HCT116 (cell line): ENCODE results near the gene ZNF213. TPM values are rescaled to one million over a fixed set of nuclear protein-coding genes. Genes with fewer than 3 reads are reported as not detected.
A peak's percentile ranks its signal among the peaks of the same experiment; 100 is the strongest.

Experiments used
- ATAC-seq: fragments of 200-7000 bp; cut with Tn5 transposase; 2 replicates; pipeline ENCODE4 v1.9.1; 2020; ENCODE audit warnings: mild to moderate bottlenecking, moderate library complexity
- BruUV-seq: library from RNA; stranded (reverse); fragments of 400-500 nt; replicated peaks from 2 replicates; lab custom pipeline; 2021; lab: Mats Ljungman, UMichigan
- CTCF ChIA-PET: fragments of 300-600 bp; sonication (Branson Sonifier 250); formaldehyde crosslinking; loops from one replicate; lab custom pipeline; 2021; ENCODE audit warnings: antibody characterized with exemption; lab: Charles Lee
- POLR2A ChIA-PET: fragments of 300-600, 350-600 bp; sonication (Branson Sonifier 250); formaldehyde crosslinking; loops from one replicate; lab custom pipeline; 2021; ENCODE audit warnings: antibody characterized with exemption; lab: Charles Lee
- RAD21 ChIA-PET, 2 experiments: fragments of 300-600 bp; sonication (Branson Sonifier 250); formaldehyde crosslinking; loops; one replicate each; lab custom pipeline; 2023; ENCODE audit warnings: low total read pairs in 2 of 2; ENCODE audit not compliant: uncharacterized antibody in 2 of 2, unreplicated experiment in 2 of 2, low non-redundant PET in 1 of 2; lab: Charles Lee
- DNase-seq: peaks from one replicate; pipeline ENCODE4 v3.0.0-alpha.2; 2010; ENCODE audit warnings: low read depth, low spot score
- H2AFZ ChIP-seq: fragments of 200-600 bp; shearing (Covaris generic), sonication (generic); 2 replicates; pipeline ENCODE4 v1.6.1; 2017; ENCODE audit warnings: low read depth, mixed run types, mixed read lengths, antibody characterized with exemption, low read length; ENCODE audit not compliant: poor library complexity, severe bottlenecking
- H3K27ac ChIP-seq: 2 replicates; pipeline ENCODE4 v1.5.1; 2012; ENCODE audit warnings: low read depth, low read length
- H3K27me3 ChIP-seq: fragments of 200-600 bp; sonication (generic); 2 replicates; pipeline ENCODE4 v1.6.1; 2016; ENCODE audit warnings: mixed run types, low read length, mixed read lengths; ENCODE audit not compliant: insufficient read depth
- H3K36me3 ChIP-seq, 2 experiments: fragments of 200-500 bp in 1 of 2; fragments of 200-600 bp in 1 of 2; sonication (Bioruptor generic) in 1 of 2; sonication (generic) in 1 of 2; 2 replicates each; pipeline versions ENCODE4 v1.5.1 to v1.6.1; 2014 to 2016; ENCODE audit warnings: low read length in 2 of 2, inconsistent platforms in 1 of 2, mixed read lengths in 1 of 2, mixed run types in 1 of 2; ENCODE audit not compliant: insufficient read depth in 2 of 2, control insufficient read depth in 1 of 2
- H3K4me1 ChIP-seq, 2 experiments: fragments of 200-600 bp in 1 of 2; sonication (generic) in 1 of 2; 2 replicates each; pipeline versions ENCODE4 v1.5.1 to v1.6.1; 2012 to 2017; ENCODE audit warnings: low read length in 2 of 2, inconsistent platforms in 1 of 2, mild to moderate bottlenecking in 1 of 2, mixed read lengths in 1 of 2, mixed run types in 1 of 2, moderate library complexity in 1 of 2; ENCODE audit not compliant: insufficient read depth in 2 of 2, control insufficient read depth in 1 of 2
- H3K4me2 ChIP-seq: fragments of 200-600 bp; sonication (generic); 2 replicates; pipeline ENCODE4 v1.6.1; 2017; ENCODE audit warnings: mixed run types, low read length, mixed read lengths
- H3K4me3 ChIP-seq, 2 experiments: fragments of 200-600 bp in 1 of 2; sonication (generic) in 1 of 2; replicated peaks in 1 of 2; 2 replicates each; pipeline ENCODE4 v1.5.1; 2011 to 2016; ENCODE audit warnings: low read length in 2 of 2, control low read depth in 1 of 2, low read depth in 1 of 2, mild to moderate bottlenecking in 1 of 2, mixed read lengths in 1 of 2, mixed run types in 1 of 2
- H3K79me2 ChIP-seq: fragments of 200-600 bp; sonication (generic); 2 replicates; pipeline ENCODE4 v1.6.1; 2017; ENCODE audit warnings: mild to moderate bottlenecking, mixed run types, low read length, moderate library complexity, mixed read lengths; ENCODE audit not compliant: insufficient read depth
- H3K9ac ChIP-seq: fragments of 200-600 bp; sonication (generic); 2 replicates; pipeline ENCODE4 v1.6.1; 2016; ENCODE audit warnings: low read length, mixed read lengths
- H3K9me2 ChIP-seq: fragments of 200-600 bp; sonication (generic), shearing (Covaris generic); 2 replicates; pipeline ENCODE4 v1.6.1; 2017; ENCODE audit warnings: mixed run types, mild to moderate bottlenecking, moderate library complexity; ENCODE audit not compliant: insufficient read depth
- H3K9me3 ChIP-seq, 2 experiments: fragments of 200-500 bp in 1 of 2; fragments of 200-600 bp in 1 of 2; sonication (Bioruptor generic) in 1 of 2; sonication (generic) in 1 of 2; 2 replicates each; pipeline ENCODE4 v1.6.1; 2014 to 2017; ENCODE audit warnings: low read length in 2 of 2, mixed read lengths in 2 of 2, inconsistent platforms in 1 of 2, low read depth in 1 of 2, mild to moderate bottlenecking in 1 of 2, mixed run types in 1 of 2, moderate library complexity in 1 of 2; ENCODE audit not compliant: control insufficient read depth in 1 of 2, insufficient read depth in 1 of 2
- H4K20me1 ChIP-seq: fragments of 200-600 bp; sonication (generic), shearing (Covaris generic); 2 replicates; pipeline ENCODE4 v1.6.1; 2017; ENCODE audit warnings: mixed run types, mild to moderate bottlenecking, moderate library complexity; ENCODE audit not compliant: insufficient read depth
- CEBPB ChIP-seq: IDR thresholded peaks from 2 replicates; pipeline ENCODE4 v1.6.1; 2012; ENCODE audit warnings: low read depth
- EGR1 ChIP-seq: IDR thresholded peaks from 2 replicates; pipeline ENCODE4 v1.6.1; 2012; ENCODE audit warnings: low read depth
- ELF1 ChIP-seq: IDR thresholded peaks from 2 replicates; pipeline ENCODE4 v1.6.1; 2012; ENCODE audit warnings: low read depth, borderline replicate concordance
- EZH2phosphoT487 ChIP-seq: fragments of 200-600 bp; IDR thresholded peaks from 2 replicates; pipeline ENCODE4 v1.6.1; 2018; ENCODE audit warnings: antibody characterized with exemption, borderline replicate concordance
- POLR2AphosphoS5 ChIP-seq: IDR thresholded peaks from 2 replicates; pipeline ENCODE4 v1.6.1; 2011; ENCODE audit warnings: mild to moderate bottlenecking, low read depth, low read length, moderate library complexity
- SIN3A ChIP-seq: IDR thresholded peaks from 2 replicates; pipeline ENCODE4 v1.6.1; 2012; ENCODE audit warnings: low read depth
- SP1 ChIP-seq: IDR thresholded peaks from 2 replicates; pipeline ENCODE4 v1.6.1; 2012; ENCODE audit warnings: low read depth
- SRF ChIP-seq: IDR thresholded peaks from 2 replicates; pipeline ENCODE4 v1.6.1; 2012; ENCODE audit warnings: low read depth
- TCF7L2 ChIP-seq: IDR thresholded peaks from 2 replicates; pipeline ENCODE4 v1.7.0; 2011; ENCODE audit warnings: borderline replicate concordance, inconsistent platforms; ENCODE audit not compliant: insufficient read depth, insufficient read length; ENCODE audit errors: extremely low read depth
- YY1 ChIP-seq: IDR thresholded peaks from 2 replicates; pipeline ENCODE4 v1.6.1; 2011; ENCODE audit warnings: low read length, low read depth, moderate library complexity, mild to moderate bottlenecking; ENCODE audit not compliant: insufficient replicate concordance; ENCODE audit errors: extremely low read depth
- intact Hi-C: fragments of 100-400 bp; cut with micrococcal nuclease; formaldehyde crosslinking; loops from 2 replicates; pipeline ENCODE4 v1.10.0; 2022
- total RNA-seq: library from RNA; stranded (reverse); gene quantifications from one replicate; pipeline ENCODE4 v1.2.1, GENCODE V29; 2021; ENCODE audit not compliant: unreplicated experiment
- TF ChIP-seq, protein P1 (sequence below): IDR thresholded peaks from 2 replicates; pipeline ENCODE4 v1.6.1; 2012
- TF ChIP-seq, protein P2 (sequence below): IDR thresholded peaks from 2 replicates; pipeline ENCODE4 v1.6.1; 2012
- TF ChIP-seq, protein P3 (sequence below): IDR thresholded peaks from 2 replicates; pipeline ENCODE4 v1.6.1; 2012; ENCODE audit warnings: low read depth
- TF ChIP-seq, protein P4 (sequence below), 3 experiments: fragments of 200-600 bp in 1 of 3; sonication (generic) in 1 of 3; IDR thresholded peaks in 2 of 3; conservative IDR thresholded peaks in 1 of 3; 2 replicates each; pipeline ENCODE4 v1.5.1; 2012 to 2017; ENCODE audit warnings: low read depth in 2 of 3, low read length in 2 of 3, antibody characterized with exemption in 1 of 3, borderline replicate concordance in 1 of 3, control low read depth in 1 of 3, mild to moderate bottlenecking in 1 of 3, mixed read lengths in 1 of 3, mixed run types in 1 of 3, moderate library complexity in 1 of 3; ENCODE audit not compliant: insufficient read depth in 1 of 3

ZNF213 gene
- total RNA-seq, 1 experiment from 2014 or later: 11.0 TPM

DNA sequence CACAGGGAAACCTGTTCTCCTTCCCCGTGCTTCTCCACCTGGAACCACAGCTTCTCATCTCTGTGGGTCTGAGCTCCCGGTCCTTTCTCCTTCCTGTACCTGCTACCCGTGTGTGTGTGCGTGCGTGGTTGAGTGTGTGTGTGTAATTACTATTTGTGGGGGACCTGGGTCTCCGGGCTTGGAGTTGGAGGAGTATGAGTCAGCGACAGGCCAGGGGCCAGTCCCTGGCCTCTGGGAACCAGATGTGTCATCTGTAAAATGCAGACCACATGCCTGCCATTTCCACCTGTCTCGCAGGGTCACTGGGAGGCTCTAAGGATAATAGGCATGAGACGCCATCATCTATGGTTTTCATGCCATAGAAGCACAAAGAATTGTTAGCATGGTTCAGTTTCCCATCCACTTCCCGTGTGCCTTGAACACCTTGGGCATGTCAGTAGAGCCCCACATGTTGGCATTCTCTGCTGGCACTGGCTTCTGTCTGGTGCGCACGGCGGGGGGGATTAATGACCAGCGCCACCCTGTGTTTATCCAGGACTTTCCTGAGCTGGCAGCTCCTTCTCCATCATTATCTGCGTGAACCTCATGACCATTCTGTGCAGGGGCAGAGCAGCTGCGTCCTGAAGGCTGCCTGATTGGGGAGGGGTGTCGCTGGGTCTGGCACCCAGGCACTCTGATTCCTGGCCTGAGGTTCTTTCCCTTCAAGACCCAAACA is 20.9 kb upstream of the ZNF213 start:
- Histone ChIP-seq H3K27me3 (no peaks in the 10 kb centered on the region), H3K27ac (peak overlapping the region; percentile 67; the same call in 1 of the 2 replicates), H2AFZ (no peak overlapping the region), H3K9ac (peak overlapping the region; percentile 87), H3K4me1 (peaks cover 10 to 22% of the 10 kb centered on the region in 2 experiments), H3K36me3 (peaks cover 2 to 4% of the 10 kb centered on the region in 2 experiments; a peak in 3 of 4 replicates), H3K9me2 (no peaks in the 10 kb centered on the region), H3K4me2 (peak overlapping the region; percentile 93), H3K4me3 (peak overlapping the region; percentile 96 to 99), H4K20me1 (no peaks in the 10 kb centered on the region), H3K9me3 (no peaks in the 10 kb centered on the region), H3K79me2 (peaks cover 14% of the 10 kb centered on the region; the same call in 1 of the 2 replicates)
- RAD21 ChIA-PET: no interaction called here
- intact Hi-C loops: no loop called here
- DNase-seq (no peak), ATAC-seq (no peak)
- no TSS peak for BruUV-seq
- TF ChIP-seq TCF7L2 (no peak), EZH2phosphoT487 (no peak), SP1 (no peak), ELF1 (no peak), SIN3A (no peak), EGR1 (no peak), SRF (no peak), YY1 (no peak), POLR2AphosphoS5 (no peak), CEBPB (no peak)
- TF ChIP-seq, protein P1, sequence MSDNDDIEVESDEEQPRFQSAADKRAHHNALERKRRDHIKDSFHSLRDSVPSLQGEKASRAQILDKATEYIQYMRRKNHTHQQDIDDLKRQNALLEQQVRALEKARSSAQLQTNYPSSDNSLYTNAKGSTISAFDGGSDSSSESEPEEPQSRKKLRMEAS: no peak
- TF ChIP-seq, protein P2, sequence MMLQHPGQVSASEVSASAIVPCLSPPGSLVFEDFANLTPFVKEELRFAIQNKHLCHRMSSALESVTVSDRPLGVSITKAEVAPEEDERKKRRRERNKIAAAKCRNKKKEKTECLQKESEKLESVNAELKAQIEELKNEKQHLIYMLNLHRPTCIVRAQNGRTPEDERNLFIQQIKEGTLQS: no peak
- TF ChIP-seq, protein P3, sequence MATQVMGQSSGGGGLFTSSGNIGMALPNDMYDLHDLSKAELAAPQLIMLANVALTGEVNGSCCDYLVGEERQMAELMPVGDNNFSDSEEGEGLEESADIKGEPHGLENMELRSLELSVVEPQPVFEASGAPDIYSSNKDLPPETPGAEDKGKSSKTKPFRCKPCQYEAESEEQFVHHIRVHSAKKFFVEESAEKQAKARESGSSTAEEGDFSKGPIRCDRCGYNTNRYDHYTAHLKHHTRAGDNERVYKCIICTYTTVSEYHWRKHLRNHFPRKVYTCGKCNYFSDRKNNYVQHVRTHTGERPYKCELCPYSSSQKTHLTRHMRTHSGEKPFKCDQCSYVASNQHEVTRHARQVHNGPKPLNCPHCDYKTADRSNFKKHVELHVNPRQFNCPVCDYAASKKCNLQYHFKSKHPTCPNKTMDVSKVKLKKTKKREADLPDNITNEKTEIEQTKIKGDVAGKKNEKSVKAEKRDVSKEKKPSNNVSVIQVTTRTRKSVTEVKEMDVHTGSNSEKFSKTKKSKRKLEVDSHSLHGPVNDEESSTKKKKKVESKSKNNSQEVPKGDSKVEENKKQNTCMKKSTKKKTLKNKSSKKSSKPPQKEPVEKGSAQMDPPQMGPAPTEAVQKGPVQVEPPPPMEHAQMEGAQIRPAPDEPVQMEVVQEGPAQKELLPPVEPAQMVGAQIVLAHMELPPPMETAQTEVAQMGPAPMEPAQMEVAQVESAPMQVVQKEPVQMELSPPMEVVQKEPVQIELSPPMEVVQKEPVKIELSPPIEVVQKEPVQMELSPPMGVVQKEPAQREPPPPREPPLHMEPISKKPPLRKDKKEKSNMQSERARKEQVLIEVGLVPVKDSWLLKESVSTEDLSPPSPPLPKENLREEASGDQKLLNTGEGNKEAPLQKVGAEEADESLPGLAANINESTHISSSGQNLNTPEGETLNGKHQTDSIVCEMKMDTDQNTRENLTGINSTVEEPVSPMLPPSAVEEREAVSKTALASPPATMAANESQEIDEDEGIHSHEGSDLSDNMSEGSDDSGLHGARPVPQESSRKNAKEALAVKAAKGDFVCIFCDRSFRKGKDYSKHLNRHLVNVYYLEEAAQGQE: no peak
- TF ChIP-seq, protein P4, sequence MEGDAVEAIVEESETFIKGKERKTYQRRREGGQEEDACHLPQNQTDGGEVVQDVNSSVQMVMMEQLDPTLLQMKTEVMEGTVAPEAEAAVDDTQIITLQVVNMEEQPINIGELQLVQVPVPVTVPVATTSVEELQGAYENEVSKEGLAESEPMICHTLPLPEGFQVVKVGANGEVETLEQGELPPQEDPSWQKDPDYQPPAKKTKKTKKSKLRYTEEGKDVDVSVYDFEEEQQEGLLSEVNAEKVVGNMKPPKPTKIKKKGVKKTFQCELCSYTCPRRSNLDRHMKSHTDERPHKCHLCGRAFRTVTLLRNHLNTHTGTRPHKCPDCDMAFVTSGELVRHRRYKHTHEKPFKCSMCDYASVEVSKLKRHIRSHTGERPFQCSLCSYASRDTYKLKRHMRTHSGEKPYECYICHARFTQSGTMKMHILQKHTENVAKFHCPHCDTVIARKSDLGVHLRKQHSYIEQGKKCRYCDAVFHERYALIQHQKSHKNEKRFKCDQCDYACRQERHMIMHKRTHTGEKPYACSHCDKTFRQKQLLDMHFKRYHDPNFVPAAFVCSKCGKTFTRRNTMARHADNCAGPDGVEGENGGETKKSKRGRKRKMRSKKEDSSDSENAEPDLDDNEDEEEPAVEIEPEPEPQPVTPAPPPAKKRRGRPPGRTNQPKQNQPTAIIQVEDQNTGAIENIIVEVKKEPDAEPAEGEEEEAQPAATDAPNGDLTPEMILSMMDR (IDR thresholded peaks at IDR 0.05 in 2 of 3, conservative IDR thresholded peaks at IDR 0.05 in 1 of 3; ENCODE audit: borderline replicate concordance in 1 of 3, insufficient read depth in 1 of 3, low read depth in 2 of 3, low read length in 2 of 3): no peak
- POLR2A ChIA-PET: interaction anchor here (2.1 kb wide), 1 partner anchor 9 kb away, joined by 6 read pairs; no protein-coding TSS in a partner anchor
- CTCF ChIA-PET: no interaction called here
